HEK293T (cell line): Measurements from ENCODE around the gene RANBP3.

Source experiments
- CTCF ChIA-PET: fragments of 350-600 bp; formaldehyde crosslinking; extraction: SDS; loops from one replicate; lab custom pipeline; 2021; ENCODE audit warnings: antibody characterized with exemption, inconsistent platforms; lab: Yijun Ruan, JAX
- POLR2A ChIA-PET: fragments of 350-600 bp; formaldehyde crosslinking; extraction: SDS; loops from one replicate; lab custom pipeline; 2020; ENCODE audit warnings: antibody characterized with exemption, inconsistent platforms; lab: Yijun Ruan, JAX
- DNase-seq: peaks from one replicate; pipeline ENCODE4 v3.0.0; 2012; ENCODE audit warnings: mixed read lengths; ENCODE audit errors: extremely low spot score
- ARNT ChIP-seq: fragments of 450-650 bp; IDR thresholded peaks from 2 replicates; pipeline ENCODE4 v1.6.1; 2017; ENCODE audit warnings: mild to moderate bottlenecking
- BHLHE40 ChIP-seq: fragments of 450-650 bp; IDR thresholded peaks from 2 replicates; pipeline ENCODE4 v1.6.1; 2016; ENCODE audit warnings: mild to moderate bottlenecking, moderate library complexity, borderline replicate concordance
- CTBP1 ChIP-seq: fragments of 450-650 bp; IDR thresholded peaks from 2 replicates; pipeline ENCODE4 v1.6.1; 2016; ENCODE audit warnings: borderline replicate concordance
- ELF4 ChIP-seq: fragments of 450-650 bp; IDR thresholded peaks from 2 replicates; pipeline ENCODE4 v1.6.1; 2017; ENCODE audit warnings: antibody characterized with exemption
- FOXA1 ChIP-seq: fragments of 450-650 bp; IDR thresholded peaks from 2 replicates; pipeline ENCODE4 v1.6.1; 2016; ENCODE audit warnings: mild to moderate bottlenecking
- FOXK2 ChIP-seq: fragments of 450-650 bp; IDR thresholded peaks from 2 replicates; pipeline ENCODE4 v1.6.1; 2016; ENCODE audit warnings: mild to moderate bottlenecking
- FOXM1 ChIP-seq: fragments of 450-650 bp; IDR thresholded peaks from 2 replicates; pipeline ENCODE4 v1.6.1; 2017; ENCODE audit warnings: mild to moderate bottlenecking, borderline replicate concordance
- HDGF ChIP-seq: fragments of 450-650 bp; IDR thresholded peaks from 2 replicates; pipeline ENCODE4 v1.6.1; 2017; ENCODE audit warnings: antibody characterized with exemption, borderline replicate concordance
- L3MBTL2 ChIP-seq: fragments of 450-650 bp; conservative IDR thresholded peaks from 2 replicates; pipeline ENCODE4 v1.6.1; 2016; ENCODE audit warnings: mild to moderate bottlenecking
- LEF1 ChIP-seq: fragments of 450-650 bp; IDR thresholded peaks from 2 replicates; pipeline ENCODE4 v1.6.1; 2017; ENCODE audit warnings: mild to moderate bottlenecking, borderline replicate concordance
- NFRKB ChIP-seq: fragments of 450-650 bp; IDR thresholded peaks from 2 replicates; pipeline ENCODE4 v1.6.1; 2016; ENCODE audit warnings: mild to moderate bottlenecking, moderate library complexity
- PKNOX1 ChIP-seq: fragments of 450-650 bp; IDR thresholded peaks from 2 replicates; pipeline ENCODE4 v1.6.1; 2016
- SP1 ChIP-seq: fragments of 450-650 bp; IDR thresholded peaks from 2 replicates; pipeline ENCODE4 v1.6.1; 2017
- SUZ12 ChIP-seq: fragments of 450-650 bp; IDR thresholded peaks from 2 replicates; pipeline ENCODE4 v1.6.1; 2016; ENCODE audit warnings: mild to moderate bottlenecking
- TARDBP ChIP-seq: fragments of 450-650 bp; IDR thresholded peaks from 2 replicates; pipeline ENCODE4 v1.6.1; 2016
- ZNF384 ChIP-seq: fragments of 450-650 bp; IDR thresholded peaks from 2 replicates; pipeline ENCODE4 v1.6.1; 2016

Gene RANBP3

GRCh38 chr19:5959260-5960004 lies 18.5 kb downstream of the RANBP3 start:
- DNase-seq: no peak
- TF ChIP-seq ZNF384 (no peak), ELF4 (no peak), FOXA1 (no peak), CTBP1 (no peak), SUZ12 (no peak), TARDBP (no peak), NFRKB (no peak), HDGF (no peak), BHLHE40 (no peak), FOXK2 (no peak), PKNOX1 (no peak), LEF1 (no peak), SP1 (no peak), FOXM1 (no peak), L3MBTL2 (no peak), ARNT (no peak)
- CTCF ChIA-PET: interaction anchor here (0.6 to 4.3 kb wide), 4 partner anchors 8 to 44 kb away, joined by 3 to 20 read pairs (median 4); no protein-coding TSS in a partner anchor
- POLR2A ChIA-PET: no interaction called here

GRCh38 chr19:5958851-5959122 lies 19.2 kb downstream of the RANBP3 start:
- no peak for DNase-seq
- CTCF ChIA-PET: interaction anchor here (4.3 kb wide), 1 partner anchor 9 kb away, joined by 20 read pairs; no protein-coding TSS in a partner anchor
- POLR2A ChIA-PET: no interaction called here
- TF ChIP-seq HDGF (no peak), PKNOX1 (no peak), SUZ12 (no peak), FOXK2 (no peak), FOXA1 (no peak), ELF4 (no peak), CTBP1 (no peak), BHLHE40 (no peak), NFRKB (no peak), TARDBP (no peak), ARNT (no peak), FOXM1 (no peak)

GRCh38 chr19:5958074-5958850 lies 19.7 kb downstream of the RANBP3 start:
- POLR2A ChIA-PET: no interaction called here
- TF ChIP-seq L3MBTL2 (no peak), LEF1 (no peak), SUZ12 (no peak)
- CTCF ChIA-PET: interaction anchor here (4.3 kb wide), 1 partner anchor 10 kb away, joined by 20 read pairs; no protein-coding TSS in a partner anchor
- DNase-seq: no peak

- no peak for TF ChIP-seq TARDBP
- no peak for TF ChIP-seq ELF4
- TF ChIP-seq NFRKB: no peak
- TF ChIP-seq HDGF: no peak
- no peak for TF ChIP-seq SP1
- TF ChIP-seq FOXA1: no peak
- TF ChIP-seq ZNF384: no peak
- no peak for TF ChIP-seq LEF1
- DNase-seq: no peak
- CTCF ChIA-PET: interaction anchor here (1.1 to 4.3 kb wide), 3 partner anchors 8 to 23 kb away, joined by 3 to 20 read pairs (median 4); no protein-coding TSS in a partner anchor
- POLR2A ChIA-PET: no interaction called here
Measured at GRCh38 chr19:5957170-5957569, 20.8 kb downstream of the RANBP3 start.

- no peak for TF ChIP-seq ARNT
- TF ChIP-seq SUZ12: no peak
- TF ChIP-seq CTBP1: no peak
- TF ChIP-seq TARDBP: no peak
- no peak for TF ChIP-seq HDGF
- TF ChIP-seq BHLHE40: no peak
- TF ChIP-seq LEF1: no peak
- TF ChIP-seq ELF4: no peak
- TF ChIP-seq NFRKB: no peak
- TF ChIP-seq FOXM1: no peak
- no peak for TF ChIP-seq FOXK2
- DNase-seq: no peak
- POLR2A ChIA-PET: no interaction called here
- CTCF ChIA-PET: interaction anchor here (1.1 to 4.3 kb wide), 3 partner anchors 9 to 23 kb away, joined by 3 to 20 read pairs (median 4); no protein-coding TSS in a partner anchor
Measured at GRCh38 chr19:5956728-5957127, 21.2 kb downstream of the RANBP3 start.

GRCh38 chr19:5956323-5956722 lies 21.6 kb downstream of the RANBP3 start:
- ChIA-PET CTCF (interaction anchor here (1.1 to 4.3 kb wide), 3 partner anchors 9 to 24 kb away, joined by 3 to 20 read pairs (median 4); no protein-coding TSS in a partner anchor), POLR2A (no interaction called here)
- DNase-seq: no peak
- TF ChIP-seq L3MBTL2 (no peak), FOXK2 (no peak), FOXM1 (no peak), PKNOX1 (no peak), ELF4 (no peak), SUZ12 (no peak), NFRKB (no peak), HDGF (no peak), ARNT (no peak), BHLHE40 (no peak), ZNF384 (no peak), LEF1 (no peak), FOXA1 (no peak), CTBP1 (no peak), SP1 (no peak), TARDBP (no peak)
